Left ventricle myocardium inferior (tissue), 1 donor: ENCODE measurements around the gene TMED10. TPM values are rescaled to one million over a fixed set of nuclear protein-coding genes. Genes with fewer than 3 reads are reported as not detected.
A peak's percentile ranks its signal among the peaks of the same experiment; 100 is the strongest.

Source experiments
- DNase-seq: peaks from one replicate; pipeline ENCODE4 v3.0.0-alpha.2; 2020
- H3K27ac ChIP-seq: fragments of 200-600 bp; replicated peaks from 2 replicates; pipeline ENCODE4 v1.8.0; 2021
- H3K27me3 ChIP-seq: fragments of 200-600 bp; 2 replicates; pipeline ENCODE4 v1.8.0; 2021; ENCODE audit warnings: low read depth
- H3K36me3 ChIP-seq: fragments of 200-600 bp; 2 replicates; pipeline ENCODE4 v1.8.0; 2021
- H3K4me1 ChIP-seq: fragments of 200-600 bp; 2 replicates; pipeline ENCODE4 v1.8.0; 2021
- H3K4me3 ChIP-seq: fragments of 200-600 bp; 2 replicates; pipeline ENCODE4 v1.8.0; 2021; ENCODE audit warnings: mild to moderate bottlenecking, moderate library complexity
- H3K9me3 ChIP-seq: fragments of 200-600 bp; replicated peaks from 2 replicates; pipeline ENCODE4 v1.8.0; 2021
- CTCF ChIP-seq: fragments of 200-600 bp; IDR thresholded peaks from 2 replicates; pipeline ENCODE4 v1.8.0; 2021; ENCODE audit warnings: antibody characterized with exemption, mild to moderate bottlenecking, borderline replicate concordance
- intact Hi-C: fragments of 100-400 bp; cut with micrococcal nuclease; formaldehyde crosslinking; loops from one replicate; pipeline ENCODE4 v1.11.0; 2022
- total RNA-seq: library from RNA; stranded (reverse); fragmentation: NEBNext Ultra II Directional; extraction: Animal tissue kit (Norgen Biotek cat#: 25700); gene quantifications from one replicate; pipeline ENCODE4 v1.2.1, GENCODE V29; 2021
- donor health status: DM: no; HTN: yes; CAD: no; lungs with severe emphysema.

The TMED10 gene
- total RNA-seq, 1 donor from 2014 or later = 278 TPM

GRCh38 chr14:75126121-75126544 is 50.3 kb downstream of the TMED10 start:
- H3K9me3 ChIP-seq = no peaks in the 10 kb centered on the region
- peak overlapping the region; percentile 82 for H3K4me3 ChIP-seq
- no peak for DNase-seq
- no peak for TF ChIP-seq CTCF
- intact Hi-C loops = no loop called here
- H3K27ac ChIP-seq = peak overlapping the region; percentile 94
- H3K36me3 ChIP-seq = peaks cover 6% of the 10 kb centered on the region
- peaks cover 54% of the 10 kb centered on the region for H3K4me1 ChIP-seq
- H3K27me3 ChIP-seq = no peaks in the 10 kb centered on the region

- Histone ChIP-seq H3K27me3 (no peaks in the 10 kb centered on the region), H3K36me3 (peaks cover 10% of the 10 kb centered on the region), H3K4me3 (peak overlapping the region; percentile 82), H3K4me1 (peaks cover 54% of the 10 kb centered on the region), H3K27ac (no peak overlapping the region), H3K9me3 (no peaks in the 10 kb centered on the region)
- intact Hi-C loops = no loop called here
- DNase-seq = no peak
- TF ChIP-seq CTCF = no peak
These were observed 50.8 kb downstream of the TMED10 start for GRCh38 chr14:75125617-75126016.

GRCh38 chr14:75123991-75124390 is 52.4 kb downstream of the TMED10 start:
- no peaks in the 10 kb centered on the region for H3K27me3 ChIP-seq
- DNase-seq = no peak
- TF ChIP-seq CTCF = no peak
- intact Hi-C loops = no loop called here
- peaks cover 54% of the 10 kb centered on the region for H3K4me1 ChIP-seq
- H3K36me3 ChIP-seq = peaks cover 26% of the 10 kb centered on the region
- H3K9me3 ChIP-seq = no peaks in the 10 kb centered on the region
- H3K27ac ChIP-seq = peak overlapping the region; percentile 34
- no peak overlapping the region for H3K4me3 ChIP-seq

GRCh38 chr14:75121552-75121951 is 54.9 kb downstream of the TMED10 start:
- Histone ChIP-seq H3K27ac (no peak overlapping the region), H3K4me3 (no peak overlapping the region), H3K36me3 (peaks cover 50% of the 10 kb centered on the region), H3K4me1 (peaks cover 32% of the 10 kb centered on the region), H3K27me3 (no peaks in the 10 kb centered on the region), H3K9me3 (no peaks in the 10 kb centered on the region)
- intact Hi-C loops = no loop called here
- no peak for TF ChIP-seq CTCF
- no peak for DNase-seq

GRCh38 chr14:75120541-75121291 is 55.7 kb downstream of the TMED10 start:
- intact Hi-C loops = no loop called here
- no peak for TF ChIP-seq CTCF
- H3K9me3 ChIP-seq = no peaks in the 10 kb centered on the region
- H3K36me3 ChIP-seq = peaks cover 59% of the 10 kb centered on the region
- no peak for DNase-seq
- no peak overlapping the region for H3K27ac ChIP-seq
- no peaks in the 10 kb centered on the region for H3K27me3 ChIP-seq
- no peak overlapping the region for H3K4me3 ChIP-seq
- H3K4me1 ChIP-seq = peaks cover 24% of the 10 kb centered on the region
